Measurements from ENCODE around the gene CEACAM8.
"Not testable (repeated sequence)": the region's sequence is repeated elsewhere in the genome, so short reads cannot be mapped to it uniquely, and the experiment has no call there.

Gene CEACAM8

GRCh38 chr19:42573642-42574041, 21.1 kb downstream of the CEACAM8 start:
- no peak for DNase-seq (ENCODE audit: low read depth in 2 of 2)

- no peak for DNase-seq (ENCODE audit: low read depth in 2 of 2)
Measured at GRCh38 chr19:42571116-42571515, 23.6 kb downstream of the CEACAM8 start.

GRCh38 chr19:42569193-42569592, 25.5 kb downstream of the CEACAM8 start:
- DNase-seq (ENCODE audit: low read depth in 2 of 2): no peak

GRCh38 chr19:42568006-42568405, 26.7 kb downstream of the CEACAM8 start:
- no peak for DNase-seq (ENCODE audit: low read depth in 2 of 2)

- DNase-seq (ENCODE audit: low read depth in 2 of 2): no peak
Measured at GRCh38 chr19:42567567-42567966, 27.2 kb downstream of the CEACAM8 start.

GRCh38 chr19:42563352-42564210, 31.1 kb downstream of the CEACAM8 start:
- peak in 1 of 2 experiments; percentile 6 for DNase-seq (ENCODE audit: low read depth in 2 of 2)

GRCh38 chr19:42561512-42561911, 33.2 kb downstream of the CEACAM8 start:
- no peak for DNase-seq (ENCODE audit: low read depth in 2 of 2)

- no peak for DNase-seq (ENCODE audit: low read depth in 2 of 2)
Measured at GRCh38 chr19:42560731-42561130, 34.0 kb downstream of the CEACAM8 start.

- no peak for DNase-seq (ENCODE audit: low read depth in 2 of 2)
Measured at GRCh38 chr19:42558450-42559150, 36.1 kb downstream of the CEACAM8 start.

GRCh38 chr19:42557386-42557871, 37.3 kb downstream of the CEACAM8 start:
- DNase-seq (ENCODE audit: low read depth in 2 of 2): not testable (repeated sequence)

- DNase-seq (ENCODE audit: low read depth in 2 of 2): no peak
Measured at GRCh38 chr19:42555801-42556200, 38.9 kb downstream of the CEACAM8 start.

- no peak for DNase-seq (ENCODE audit: low read depth in 2 of 2)
Measured at GRCh38 chr19:42555317-42555716, 39.4 kb downstream of the CEACAM8 start.

GRCh38 chr19:42554046-42554575, 40.6 kb downstream of the CEACAM8 start:
- no peak for DNase-seq (ENCODE audit: low read depth in 2 of 2)

GRCh38 chr19:42553292-42554045, 41.3 kb downstream of the CEACAM8 start:
- no peak for DNase-seq (ENCODE audit: low read depth in 2 of 2)

- DNase-seq (ENCODE audit: low read depth in 2 of 2): no peak
Measured at GRCh38 chr19:42552086-42553065, 42.3 kb downstream of the CEACAM8 start.

- DNase-seq (ENCODE audit: low read depth in 2 of 2): not testable (repeated sequence)
Measured at GRCh38 chr19:42550521-42550920, 44.2 kb downstream of the CEACAM8 start.

- DNase-seq (ENCODE audit: low read depth in 2 of 2): not testable (repeated sequence)
Measured at GRCh38 chr19:42549067-42549466, 45.7 kb downstream of the CEACAM8 start.

GRCh38 chr19:42548552-42548951, 46.2 kb downstream of the CEACAM8 start:
- DNase-seq (ENCODE audit: low read depth in 2 of 2): no peak

GRCh38 chr19:42547929-42548328, 46.8 kb downstream of the CEACAM8 start:
- no peak for DNase-seq (ENCODE audit: low read depth in 2 of 2)

GRCh38 chr19:42546831-42547500, 47.8 kb downstream of the CEACAM8 start:
- no peak for DNase-seq (ENCODE audit: low read depth in 2 of 2)

Data from stimulated activated CD4-positive, alpha-beta T cell treated with anti-CD3 and anti-CD28 coated beads, Interleukin-12 subunit alpha, Interleukin-12 subunit beta, amount 100 ng/mL, for 24 hours (primary cell).